Measurements from ENCODE around the gene OOSP2. TPM values are rescaled to one million over a fixed set of nuclear protein-coding genes. Genes with fewer than 3 reads are reported as not detected.

Gene OOSP2
- total and polyA plus RNA-seq, 2 of the 4 experiments (the other 2 are of a cell fraction), result not detected

DNA sequence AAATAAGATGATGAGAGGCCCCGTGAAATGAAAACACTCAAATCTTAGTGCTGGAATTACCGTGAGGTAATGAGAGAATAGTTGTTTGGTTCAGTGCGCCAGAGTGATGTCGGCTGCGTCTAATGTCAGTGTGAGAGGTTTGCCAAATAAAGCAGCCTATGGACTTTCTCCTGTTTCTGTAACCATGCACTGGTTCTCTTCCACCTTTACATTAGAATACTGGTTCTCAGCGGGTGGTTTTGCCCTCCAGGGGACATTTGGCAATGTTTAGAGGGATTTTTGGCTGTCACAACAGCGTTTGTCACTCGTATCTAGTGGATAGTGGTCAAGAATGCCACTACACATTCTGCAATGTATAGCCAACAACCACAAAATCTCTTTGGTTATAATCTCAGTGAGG lies 22.2 kb upstream of the OOSP2 start:
- no peak overlapping the region for H2AK5ac ChIP-seq (ENCODE audit: low read depth, low read length)
- no peak overlapping the region for H2BK5ac ChIP-seq (ENCODE audit: low read depth, low read length, poor library complexity, severe bottlenecking)
- H3K23ac ChIP-seq (ENCODE audit: low read depth, low read length), result no peak overlapping the region
- no peak overlapping the region for H4K8ac ChIP-seq (ENCODE audit: low read depth in 2 of 2, low read length in 2 of 2)
- H2BK15ac ChIP-seq (ENCODE audit: low read depth, low read length), result no peak overlapping the region
- no peak overlapping the region for H3K9ac ChIP-seq (ENCODE audit: low read depth, low read length)
- no peak for TF ChIP-seq SMC3 (IDR thresholded peaks at IDR 0.05; ENCODE audit: low read depth, low read length)
- TF ChIP-seq, protein P1, sequence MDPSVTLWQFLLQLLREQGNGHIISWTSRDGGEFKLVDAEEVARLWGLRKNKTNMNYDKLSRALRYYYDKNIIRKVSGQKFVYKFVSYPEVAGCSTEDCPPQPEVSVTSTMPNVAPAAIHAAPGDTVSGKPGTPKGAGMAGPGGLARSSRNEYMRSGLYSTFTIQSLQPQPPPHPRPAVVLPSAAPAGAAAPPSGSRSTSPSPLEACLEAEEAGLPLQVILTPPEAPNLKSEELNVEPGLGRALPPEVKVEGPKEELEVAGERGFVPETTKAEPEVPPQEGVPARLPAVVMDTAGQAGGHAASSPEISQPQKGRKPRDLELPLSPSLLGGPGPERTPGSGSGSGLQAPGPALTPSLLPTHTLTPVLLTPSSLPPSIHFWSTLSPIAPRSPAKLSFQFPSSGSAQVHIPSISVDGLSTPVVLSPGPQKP (IDR thresholded peaks at IDR 0.05; ENCODE audit: borderline replicate concordance, low read depth, low read length), result no peak
- no peak for TF ChIP-seq RAD21 (IDR thresholded peaks at IDR 0.05; ENCODE audit: low read length)
- no peak for TF ChIP-seq FOS (IDR thresholded peaks at IDR 0.05; ENCODE audit: low read depth, low read length)
- no peak for TF ChIP-seq CEBPB (IDR thresholded peaks at IDR 0.05; ENCODE audit: low read depth, low read length)
- TF ChIP-seq BHLHE40 (IDR thresholded peaks at IDR 0.05; ENCODE audit: low read depth, low read length), result no peak
- TF ChIP-seq POLR2A (IDR thresholded peaks at IDR 0.05; ENCODE audit: low read depth, low read length), result no peak
- no peak for TF ChIP-seq NFE2L2 (IDR thresholded peaks at IDR 0.05; ENCODE audit: low read depth, low read length)
- no peak for TF ChIP-seq USF2 (IDR thresholded peaks at IDR 0.05; ENCODE audit: low read depth, low read length)
- no peak for TF ChIP-seq MAFK (IDR thresholded peaks at IDR 0.05; ENCODE audit: low read depth, low read length)
- TF ChIP-seq CHD1 (IDR thresholded peaks at IDR 0.05; ENCODE audit: low read depth, low read length), result no peak
- no peak for TF ChIP-seq MXI1 (IDR thresholded peaks at IDR 0.05; ENCODE audit: borderline replicate concordance, low read depth, low read length)
- TF ChIP-seq RCOR1 (IDR thresholded peaks at IDR 0.05; ENCODE audit: insufficient replicate concordance, low read length), result no peak
- H3K36me3 ChIP-seq (ENCODE audit: control insufficient read depth, insufficient read depth, low read length), result no peaks in the 10 kb centered on the region
- H3K4me2 ChIP-seq (ENCODE audit: low read depth, low read length), result no peak overlapping the region
- no peak overlapping the region for H2AFZ ChIP-seq (replicated peaks; ENCODE audit: low read length, poor library complexity)
- in situ Hi-C loops (cut with MboI; ENCODE audit: low sequenced_read_pairs), result no loop called here
- H3K27me3 ChIP-seq (ENCODE audit: control insufficient read depth, insufficient read depth, low read length), result no peaks in the 10 kb centered on the region
- H4K91ac ChIP-seq (ENCODE audit: insufficient read depth, low read depth, low read length), result no peak overlapping the region
- H4K5ac ChIP-seq (ENCODE audit: low read depth, low read length), result no peak overlapping the region
- CTCF ChIA-PET, result no interaction called here
- H2AK9ac ChIP-seq (replicated peaks; ENCODE audit: low read depth, low read length, poor library complexity), result no peak overlapping the region
- no peak for DNase-seq
- intact Hi-C loops (cut with micrococcal nuclease), result no loop called here
- no peak overlapping the region for H3K14ac ChIP-seq (replicated peaks; ENCODE audit: low read depth, low read length)
- dilution Hi-C loops (cut with HindIII; ENCODE audit: low sequenced_read_pairs, unreplicated experiment), result no loop called here
- no peak overlapping the region for H3K27ac ChIP-seq (ENCODE audit: insufficient read depth, low read length)
- no peaks in the 10 kb centered on the region for H3K79me1 ChIP-seq (ENCODE audit: low read depth in 1 of 2, low read length in 2 of 2)
- WGBS, 2 experiments (ENCODE audit: extremely low coverage in 2 of 2, insufficient read length in 1 of 2), result 20% methylated on average over 1 of the region's 8 CpGs; no CpG with 5 or more reads in 1 of the 2 experiments
- BruUV-seq (replicated peaks), result no TSS peak
- no peaks in the 10 kb centered on the region for H3K9me1 ChIP-seq (ENCODE audit: insufficient read depth, low read length)
- no peak overlapping the region for H2BK20ac ChIP-seq (ENCODE audit: low read depth, low read length)
- no peak overlapping the region for H3K4me3 ChIP-seq (ENCODE audit: insufficient read depth, low read depth, low read length)
- no peaks in the 10 kb centered on the region; the same call in none of the 2 replicates for H3K9me3 ChIP-seq (ENCODE audit: control insufficient read depth, insufficient read depth, low read length)
- no peak overlapping the region for H3K18ac ChIP-seq (ENCODE audit: low read depth, low read length)
- POLR2A ChIA-PET (ENCODE audit: unreplicated experiment), result no interaction called here
- no peak overlapping the region for H3K4ac ChIP-seq (ENCODE audit: low read depth, low read length)
- no peaks in the 10 kb centered on the region for H3K4me1 ChIP-seq (ENCODE audit: control insufficient read depth, insufficient read depth, low read length)
- no peak for ATAC-seq (ENCODE audit: low read depth)
- H2BK120ac ChIP-seq (ENCODE audit: low read depth, low read length), result no peak overlapping the region
- no peak overlapping the region for H3K56ac ChIP-seq (ENCODE audit: extremely low read depth, insufficient read depth, low read length)
- no peaks in the 10 kb centered on the region for H4K20me1 ChIP-seq (ENCODE audit: insufficient read depth, low read length)
